MM.1S (cell line): Measurements from ENCODE around the gene CELF4.

Source experiments
- DNase-seq: peaks from one replicate; pipeline ENCODE4 v3.0.0-alpha.2; 2015
- H2AFZ ChIP-seq: fragments of 300-600 bp; sonication (generic); 2 replicates; pipeline ENCODE4 v1.6.0; 2016; ENCODE audit warnings: antibody characterized with exemption, low read length
- H3F3A ChIP-seq: fragments of 300-600 bp; sonication (generic); 2 replicates; pipeline ENCODE4 v1.6.1; 2016; ENCODE audit warnings: mild to moderate bottlenecking, antibody characterized with exemption, low read length, moderate library complexity, mixed read lengths; ENCODE audit not compliant: insufficient read depth
- H3K27ac ChIP-seq: fragments of 300-600 bp; sonication (generic); 2 replicates; pipeline ENCODE4 v1.5.1; 2016; ENCODE audit warnings: mild to moderate bottlenecking, low read length
- H3K27me3 ChIP-seq: fragments of 300-600 bp; sonication (generic); replicated peaks from 2 replicates; pipeline ENCODE4 v1.6.0; 2016; ENCODE audit warnings: low read length; ENCODE audit not compliant: insufficient read depth
- H3K36me3 ChIP-seq: fragments of 300-600 bp; sonication (generic); replicated peaks from 2 replicates; pipeline ENCODE4 v1.6.1; 2016; ENCODE audit warnings: mild to moderate bottlenecking, low read length, mixed read lengths; ENCODE audit not compliant: insufficient read depth
- H3K4me1 ChIP-seq: fragments of 300-600 bp; sonication (generic); 2 replicates; pipeline ENCODE4 v1.6.1; 2016; ENCODE audit warnings: low read length, mixed read lengths
- H3K4me2 ChIP-seq: fragments of 300-600 bp; sonication (generic); 2 replicates; pipeline ENCODE4 v1.6.0; 2016; ENCODE audit warnings: low read depth, low read length
- H3K4me3 ChIP-seq: fragments of 300-600 bp; sonication (generic); 2 replicates; pipeline ENCODE4 v1.5.1; 2016; ENCODE audit warnings: low read length, mixed read lengths
- H3K79me2 ChIP-seq: fragments of 300-600 bp; sonication (generic); 2 replicates; pipeline ENCODE4 v1.6.1; 2016; ENCODE audit warnings: mixed run types, low read length, mixed read lengths
- H3K9ac ChIP-seq: fragments of 300-600 bp; sonication (generic); 2 replicates; pipeline ENCODE4 v1.6.1; 2016; ENCODE audit warnings: low read length, mixed read lengths
- H3K9me2 ChIP-seq: fragments of 300-600 bp; sonication (generic); replicated peaks from 2 replicates; pipeline ENCODE4 v1.6.1; 2016; ENCODE audit warnings: mild to moderate bottlenecking, low read length, mixed read lengths; ENCODE audit not compliant: insufficient read depth
- H3K9me3 ChIP-seq: fragments of 300-600 bp; sonication (generic); replicated peaks from 2 replicates; pipeline ENCODE4 v1.6.1; 2016; ENCODE audit warnings: mild to moderate bottlenecking, low read length, mixed read lengths; ENCODE audit not compliant: insufficient read depth
- H4K20me1 ChIP-seq: fragments of 300-600 bp; sonication (generic); 2 replicates; pipeline ENCODE4 v1.6.1; 2016; ENCODE audit warnings: mild to moderate bottlenecking, low read length, moderate library complexity, mixed read lengths; ENCODE audit not compliant: insufficient read depth
- CTCF ChIP-seq: fragments of 300-600 bp; sonication (generic); IDR thresholded peaks from 2 replicates; pipeline ENCODE4 v1.5.1; 2016; ENCODE audit warnings: antibody characterized with exemption, low read length, mixed read lengths
- EZH2 ChIP-seq: fragments of 300-600 bp; sonication (generic); optimal IDR thresholded peaks from 2 replicates; pipeline ENCODE3; 2017; ENCODE audit warnings: low read depth, mild to moderate bottlenecking, antibody characterized with exemption, low read length, mixed read lengths
- EZH2phosphoT487 ChIP-seq: fragments of 300-600 bp; sonication (generic); IDR thresholded peaks from 2 replicates; pipeline ENCODE4 v1.6.1; 2018; ENCODE audit warnings: antibody characterized with exemption, low read length

The CELF4 gene

DNA sequence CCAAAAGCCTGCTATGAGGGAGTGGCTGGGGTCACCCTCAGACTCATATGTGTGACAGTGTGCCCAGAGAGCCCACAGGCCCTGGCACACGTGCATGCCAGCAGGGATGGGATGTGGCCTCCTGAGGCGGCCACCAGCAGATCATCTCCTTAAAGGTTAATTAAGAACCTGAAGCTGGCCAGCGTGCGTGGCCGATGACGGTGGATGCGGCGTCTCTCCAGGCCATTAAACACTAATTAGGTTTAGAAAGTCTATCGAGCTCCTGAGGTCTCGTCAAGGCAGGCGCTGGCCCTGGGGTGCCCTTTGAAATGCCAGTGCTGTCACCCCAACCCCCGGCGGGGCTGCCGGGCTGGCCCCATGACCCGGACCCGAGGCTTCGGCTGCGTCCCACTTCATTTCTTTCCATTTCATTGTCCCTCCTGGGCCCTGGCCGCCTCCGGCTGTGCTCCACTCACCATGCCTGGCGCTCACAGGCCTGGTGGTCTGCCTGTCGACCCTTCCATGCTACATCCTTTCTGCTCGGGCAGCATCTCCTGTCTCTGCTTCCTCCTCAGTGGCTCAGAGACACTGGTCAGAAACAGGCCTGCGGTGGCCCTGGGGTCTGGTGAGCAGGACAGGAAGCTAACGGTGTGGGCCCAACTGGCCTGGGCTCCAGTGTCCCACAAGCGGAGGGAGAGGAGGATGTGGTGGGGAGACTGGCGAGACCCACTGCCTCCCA lies 228.9 kb downstream of the CELF4 start:
- Histone ChIP-seq H3K27ac (no peak overlapping the region), H2AFZ (no peak overlapping the region), H3K27me3 (no peaks in the 10 kb centered on the region), H3F3A (no peaks in the 10 kb centered on the region), H3K36me3 (no peaks in the 10 kb centered on the region), H3K79me2 (no peaks in the 10 kb centered on the region), H4K20me1 (no peaks in the 10 kb centered on the region), H3K4me1 (no peaks in the 10 kb centered on the region), H3K9me2 (no peaks in the 10 kb centered on the region), H3K4me2 (no peak overlapping the region), H3K9ac (no peak overlapping the region), H3K4me3 (no peak overlapping the region), H3K9me3 (no peaks in the 10 kb centered on the region)
- TF ChIP-seq EZH2 (no peak), EZH2phosphoT487 (no peak), CTCF (no peak)
- DNase-seq, result no peak

- no peak overlapping the region for H2AFZ ChIP-seq
- H3K27me3 ChIP-seq, result no peaks in the 10 kb centered on the region
- no peaks in the 10 kb centered on the region for H3K9me3 ChIP-seq
- no peak overlapping the region for H3K27ac ChIP-seq
- no peak for DNase-seq
- H3K79me2 ChIP-seq, result no peaks in the 10 kb centered on the region
- H3K36me3 ChIP-seq, result no peaks in the 10 kb centered on the region
- H3K4me2 ChIP-seq, result no peak overlapping the region
- no peaks in the 10 kb centered on the region for H4K20me1 ChIP-seq
- H3K4me3 ChIP-seq, result no peak overlapping the region
- TF ChIP-seq EZH2phosphoT487 (no peak), CTCF (no peak), EZH2 (no peak)
- no peaks in the 10 kb centered on the region for H3K4me1 ChIP-seq
- no peaks in the 10 kb centered on the region for H3K9me2 ChIP-seq
- H3F3A ChIP-seq, result no peaks in the 10 kb centered on the region
- no peak overlapping the region for H3K9ac ChIP-seq
Measured at GRCh38 chr18:37335409-37335736, 230.2 kb downstream of the CELF4 start.

DNA sequence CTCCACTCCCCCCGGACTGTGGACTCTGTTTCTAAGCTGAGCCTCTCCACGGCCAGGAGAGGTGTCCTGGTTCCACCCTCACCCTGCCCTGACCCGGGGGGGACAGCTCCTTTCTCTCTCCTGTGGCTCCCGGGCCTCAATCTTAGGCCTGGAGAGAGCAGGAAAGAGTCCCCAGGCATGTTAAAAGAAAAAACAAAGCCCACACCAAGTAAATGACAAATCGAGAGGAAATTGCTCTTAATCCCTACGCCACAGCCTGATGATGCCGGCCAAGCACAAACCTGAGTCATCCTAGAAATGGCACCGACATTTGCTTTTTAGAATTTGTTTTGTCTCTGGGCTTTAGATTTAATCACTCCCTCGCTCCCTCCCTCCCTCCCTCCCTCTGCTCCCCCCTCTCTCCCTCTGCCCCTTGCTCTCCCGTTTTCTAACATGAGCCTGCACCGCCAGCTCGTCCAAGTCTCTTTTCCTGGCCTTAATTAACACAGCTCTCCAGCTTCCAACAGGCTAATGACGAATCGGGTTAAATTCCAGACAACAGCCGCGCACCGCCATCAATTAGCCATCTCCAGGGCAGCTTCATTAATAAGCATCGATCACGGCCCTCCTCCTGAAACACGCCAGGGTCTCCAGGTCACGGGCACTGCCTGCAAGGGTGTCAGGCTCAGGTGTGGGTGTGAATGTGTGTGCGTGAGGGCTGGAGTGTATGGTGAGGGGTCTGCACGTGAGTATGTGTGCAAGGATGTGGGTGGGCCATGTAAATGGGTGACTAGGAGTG lies 230.8 kb downstream of the CELF4 start:
- no peaks in the 10 kb centered on the region for H3K4me1 ChIP-seq
- H4K20me1 ChIP-seq, result no peaks in the 10 kb centered on the region
- no peaks in the 10 kb centered on the region for H3K9me2 ChIP-seq
- H3K36me3 ChIP-seq, result no peaks in the 10 kb centered on the region
- TF ChIP-seq EZH2phosphoT487 (no peak), EZH2 (no peak), CTCF (no peak)
- no peak overlapping the region for H3K9ac ChIP-seq
- no peak overlapping the region for H3K4me3 ChIP-seq
- no peaks in the 10 kb centered on the region for H3K9me3 ChIP-seq
- no peaks in the 10 kb centered on the region for H3K27me3 ChIP-seq
- no peak overlapping the region for H3K4me2 ChIP-seq
- DNase-seq, result no peak
- no peak overlapping the region for H3K27ac ChIP-seq
- no peaks in the 10 kb centered on the region for H3K79me2 ChIP-seq
- no peak overlapping the region for H2AFZ ChIP-seq
- H3F3A ChIP-seq, result no peaks in the 10 kb centered on the region
